Measurements from ENCODE around the gene AFTPH.

DNA sequence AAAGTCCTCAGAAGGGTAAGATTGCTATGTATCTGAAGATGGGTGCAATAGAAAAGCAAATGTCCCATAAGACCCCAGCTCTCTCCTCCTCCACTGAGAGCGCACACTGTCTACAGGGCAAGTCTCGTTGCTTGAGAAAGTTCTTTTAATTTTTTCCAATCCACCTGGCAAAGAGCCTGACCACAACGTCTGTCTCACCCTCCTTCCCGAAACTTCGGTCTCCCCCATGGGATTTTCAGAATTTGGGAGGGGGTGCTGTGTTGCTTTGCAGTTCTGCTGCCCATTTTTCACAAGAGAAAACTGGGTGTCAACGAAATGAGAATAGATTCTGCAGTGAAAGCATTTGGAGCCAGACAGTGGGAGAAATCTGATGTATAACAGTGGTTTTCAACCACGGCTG lies 89.1 kb downstream of the AFTPH start:
- TF ChIP-seq, protein P1, sequence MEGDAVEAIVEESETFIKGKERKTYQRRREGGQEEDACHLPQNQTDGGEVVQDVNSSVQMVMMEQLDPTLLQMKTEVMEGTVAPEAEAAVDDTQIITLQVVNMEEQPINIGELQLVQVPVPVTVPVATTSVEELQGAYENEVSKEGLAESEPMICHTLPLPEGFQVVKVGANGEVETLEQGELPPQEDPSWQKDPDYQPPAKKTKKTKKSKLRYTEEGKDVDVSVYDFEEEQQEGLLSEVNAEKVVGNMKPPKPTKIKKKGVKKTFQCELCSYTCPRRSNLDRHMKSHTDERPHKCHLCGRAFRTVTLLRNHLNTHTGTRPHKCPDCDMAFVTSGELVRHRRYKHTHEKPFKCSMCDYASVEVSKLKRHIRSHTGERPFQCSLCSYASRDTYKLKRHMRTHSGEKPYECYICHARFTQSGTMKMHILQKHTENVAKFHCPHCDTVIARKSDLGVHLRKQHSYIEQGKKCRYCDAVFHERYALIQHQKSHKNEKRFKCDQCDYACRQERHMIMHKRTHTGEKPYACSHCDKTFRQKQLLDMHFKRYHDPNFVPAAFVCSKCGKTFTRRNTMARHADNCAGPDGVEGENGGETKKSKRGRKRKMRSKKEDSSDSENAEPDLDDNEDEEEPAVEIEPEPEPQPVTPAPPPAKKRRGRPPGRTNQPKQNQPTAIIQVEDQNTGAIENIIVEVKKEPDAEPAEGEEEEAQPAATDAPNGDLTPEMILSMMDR (IDR thresholded peaks at IDR 0.05), result no peak
- no peak for TF ChIP-seq EP300 (IDR thresholded peaks at IDR 0.05)
